Measurements from ENCODE around the gene AMFR. TPM values are rescaled to one million over a fixed set of nuclear protein-coding genes. Genes with fewer than 3 reads are reported as not detected.

The AMFR gene
- total RNA-seq, 4 donors from 2014 or later = 81.5 to 190 (median 112) TPM

DNA sequence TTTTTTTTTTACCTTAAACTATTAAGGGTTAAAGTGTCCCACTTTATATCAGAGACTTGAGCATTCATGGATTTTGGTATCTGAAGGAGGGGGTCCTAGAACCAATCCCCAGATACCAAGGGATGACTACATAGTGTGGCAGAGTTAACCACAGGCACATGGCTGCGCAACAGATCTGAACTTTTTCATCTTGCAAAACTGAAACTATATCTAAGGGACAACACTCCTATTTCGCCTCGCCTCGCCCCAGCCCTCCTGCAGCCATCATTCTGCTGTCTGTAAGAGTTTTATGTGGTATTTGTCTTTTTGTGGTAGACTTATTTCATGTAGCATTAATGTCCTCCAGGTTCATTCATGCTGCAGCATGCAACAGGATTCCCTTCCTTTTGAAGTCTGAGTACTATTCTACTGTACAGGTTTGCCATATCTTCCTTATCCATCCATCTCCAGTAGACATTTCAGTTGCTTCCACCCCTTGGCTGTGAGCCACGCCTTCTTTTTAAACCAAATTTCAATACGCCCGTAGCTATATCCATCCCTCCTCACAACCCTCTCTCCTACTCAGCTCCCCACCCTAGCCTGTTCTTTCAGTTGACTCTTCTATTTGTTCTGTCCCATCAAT lies 53.2 kb downstream of the AMFR start:
- no peak overlapping the region for H3K27ac ChIP-seq
- intact Hi-C loops (cut with DNase I; ENCODE audit: low total_unique reads) = no loop called here
- no peak overlapping the region for H3K4me3 ChIP-seq

DNA sequence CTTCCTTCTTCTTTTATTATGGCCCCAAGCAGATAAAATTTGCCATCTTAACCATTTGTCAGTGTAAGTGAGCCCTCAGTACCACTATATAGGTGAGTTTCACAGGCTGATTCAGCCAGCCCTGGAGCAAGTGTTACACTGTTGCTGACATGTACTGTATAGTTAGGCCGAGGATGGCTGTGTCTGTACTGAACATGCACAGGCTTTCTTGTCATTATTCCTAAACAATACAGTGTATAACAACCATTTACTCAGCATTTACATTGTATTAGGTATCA lies 53.7 kb downstream of the AMFR start:
- Histone ChIP-seq H3K36me3 (no peaks in the 10 kb centered on the region), H3K4me1 (peaks cover 0 to 7% of the 10 kb centered on the region in 2 donors), H3K9me3 (no peaks in the 10 kb centered on the region), H3K4me3 (no peak overlapping the region), H3K27ac (peak overlapping the region in 1 of 2 donors; percentile 23), H3K27me3 (no peaks in the 10 kb centered on the region)
- intact Hi-C loops (cut with DNase I; ENCODE audit: low total_unique reads) = no loop called here
- no peak for DNase-seq
- TF ChIP-seq, protein P1, sequence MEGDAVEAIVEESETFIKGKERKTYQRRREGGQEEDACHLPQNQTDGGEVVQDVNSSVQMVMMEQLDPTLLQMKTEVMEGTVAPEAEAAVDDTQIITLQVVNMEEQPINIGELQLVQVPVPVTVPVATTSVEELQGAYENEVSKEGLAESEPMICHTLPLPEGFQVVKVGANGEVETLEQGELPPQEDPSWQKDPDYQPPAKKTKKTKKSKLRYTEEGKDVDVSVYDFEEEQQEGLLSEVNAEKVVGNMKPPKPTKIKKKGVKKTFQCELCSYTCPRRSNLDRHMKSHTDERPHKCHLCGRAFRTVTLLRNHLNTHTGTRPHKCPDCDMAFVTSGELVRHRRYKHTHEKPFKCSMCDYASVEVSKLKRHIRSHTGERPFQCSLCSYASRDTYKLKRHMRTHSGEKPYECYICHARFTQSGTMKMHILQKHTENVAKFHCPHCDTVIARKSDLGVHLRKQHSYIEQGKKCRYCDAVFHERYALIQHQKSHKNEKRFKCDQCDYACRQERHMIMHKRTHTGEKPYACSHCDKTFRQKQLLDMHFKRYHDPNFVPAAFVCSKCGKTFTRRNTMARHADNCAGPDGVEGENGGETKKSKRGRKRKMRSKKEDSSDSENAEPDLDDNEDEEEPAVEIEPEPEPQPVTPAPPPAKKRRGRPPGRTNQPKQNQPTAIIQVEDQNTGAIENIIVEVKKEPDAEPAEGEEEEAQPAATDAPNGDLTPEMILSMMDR (IDR thresholded peaks at IDR 0.05) = no peak
- TF ChIP-seq POLR2A (IDR thresholded peaks at IDR 0.05) = no peak

More for the DNA sequence above, 53.2 kb downstream of the AMFR start:
- DNase-seq = no peak
- no peaks in the 10 kb centered on the region for H3K27me3 ChIP-seq
- H3K36me3 ChIP-seq = no peaks in the 10 kb centered on the region
- H3K9me3 ChIP-seq = no peaks in the 10 kb centered on the region
- H3K4me1 ChIP-seq = peaks cover 0 to 7% of the 10 kb centered on the region in 2 donors
- TF ChIP-seq, protein P1 (IDR thresholded peaks at IDR 0.05) = no peak
- no peak for TF ChIP-seq POLR2A (IDR thresholded peaks at IDR 0.05)

DNA sequence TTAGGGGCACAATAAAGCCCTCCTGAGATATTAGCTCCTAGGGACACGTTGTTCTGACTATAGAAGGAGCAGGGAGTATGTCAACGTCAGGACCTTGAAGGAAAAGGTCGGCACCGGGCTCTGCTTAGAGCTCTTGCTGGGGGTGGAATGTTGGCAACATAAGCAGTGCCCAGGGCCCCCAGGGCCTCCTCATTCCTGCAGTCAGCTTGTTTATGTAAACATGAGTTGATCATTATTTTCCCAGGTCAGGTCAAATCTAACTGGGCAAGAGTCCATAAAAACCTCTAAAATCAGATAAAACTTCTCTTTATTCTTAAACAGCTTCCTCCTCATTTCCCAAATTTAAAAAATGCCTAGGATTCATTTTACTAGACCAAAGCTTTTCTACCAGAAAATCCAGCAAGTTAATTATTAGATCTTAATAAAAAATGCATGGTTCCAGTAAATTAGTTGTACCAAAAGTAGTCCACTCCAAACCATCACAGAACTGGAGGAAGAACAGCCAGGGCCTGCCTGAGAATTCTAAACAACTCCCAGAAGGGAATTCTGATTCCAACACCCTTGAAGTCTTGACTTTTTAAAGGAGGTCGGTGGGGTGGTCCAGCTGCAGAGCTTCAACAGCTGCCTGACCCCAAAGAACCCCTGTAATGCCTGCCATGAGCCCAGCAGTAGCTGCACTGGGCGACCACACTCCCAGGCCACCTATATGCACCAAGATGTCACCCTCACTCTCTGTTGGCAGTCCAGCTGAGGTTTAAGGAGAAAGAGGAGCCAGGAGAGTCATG lies 54.3 kb downstream of the AMFR start:
- Histone ChIP-seq H3K36me3 (no peaks in the 10 kb centered on the region), H3K9me3 (no peaks in the 10 kb centered on the region), H3K27ac (peak overlapping the region in 1 of 2 donors; percentile 23), H3K4me3 (no peak overlapping the region), H3K27me3 (no peaks in the 10 kb centered on the region), H3K4me1 (peaks cover 0 to 7% of the 10 kb centered on the region in 2 donors)
- intact Hi-C loops (cut with DNase I; ENCODE audit: low total_unique reads) = no loop called here
- DNase-seq = no peak
- TF ChIP-seq, protein P1 (IDR thresholded peaks at IDR 0.05) = no peak
- no peak for TF ChIP-seq POLR2A (IDR thresholded peaks at IDR 0.05)

DNA sequence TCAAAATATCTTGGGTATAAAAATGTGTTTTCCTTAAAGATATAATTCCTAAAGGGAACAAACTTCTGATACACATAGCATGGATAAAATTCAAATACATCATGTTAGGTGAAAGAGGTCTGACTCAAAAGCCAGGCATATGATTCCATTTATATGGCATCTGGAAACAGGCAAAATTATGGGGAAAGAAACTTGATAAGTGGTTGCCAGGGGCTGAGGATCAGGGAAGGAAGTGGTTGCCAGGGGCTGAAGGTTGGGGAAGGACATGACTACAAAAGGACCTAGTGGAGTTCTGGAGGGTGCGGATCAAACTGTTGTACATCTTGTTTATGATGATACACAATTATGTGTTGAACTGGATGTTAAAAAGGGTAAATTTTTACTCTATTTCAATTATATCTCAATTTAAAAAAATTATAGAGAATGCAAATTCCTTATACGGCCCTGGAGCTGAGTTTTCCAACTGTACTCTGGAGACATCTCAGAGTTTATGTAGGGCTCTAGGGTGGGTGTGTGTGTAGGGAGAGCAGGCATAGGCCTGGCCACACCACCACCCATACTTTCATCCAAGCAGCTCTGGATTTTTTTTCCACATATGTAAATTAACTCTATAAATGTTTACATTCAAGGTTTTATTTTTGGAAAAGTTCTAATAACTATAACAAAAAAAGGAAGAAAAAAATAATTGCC lies 55.0 kb downstream of the AMFR start:
- H3K9me3 ChIP-seq = no peaks in the 10 kb centered on the region
- DNase-seq = no peak
- H3K36me3 ChIP-seq = no peaks in the 10 kb centered on the region
- no peaks in the 10 kb centered on the region for H3K27me3 ChIP-seq
- peak overlapping the region in 1 of 2 donors; percentile 23 for H3K27ac ChIP-seq
- H3K4me3 ChIP-seq = no peak overlapping the region
- intact Hi-C loops (cut with DNase I; ENCODE audit: low total_unique reads) = no loop called here
- no peak for TF ChIP-seq POLR2A (IDR thresholded peaks at IDR 0.05)
- TF ChIP-seq, protein P1 (IDR thresholded peaks at IDR 0.05) = no peak
- peaks cover 0 to 7% of the 10 kb centered on the region in 2 donors for H3K4me1 ChIP-seq

DNA sequence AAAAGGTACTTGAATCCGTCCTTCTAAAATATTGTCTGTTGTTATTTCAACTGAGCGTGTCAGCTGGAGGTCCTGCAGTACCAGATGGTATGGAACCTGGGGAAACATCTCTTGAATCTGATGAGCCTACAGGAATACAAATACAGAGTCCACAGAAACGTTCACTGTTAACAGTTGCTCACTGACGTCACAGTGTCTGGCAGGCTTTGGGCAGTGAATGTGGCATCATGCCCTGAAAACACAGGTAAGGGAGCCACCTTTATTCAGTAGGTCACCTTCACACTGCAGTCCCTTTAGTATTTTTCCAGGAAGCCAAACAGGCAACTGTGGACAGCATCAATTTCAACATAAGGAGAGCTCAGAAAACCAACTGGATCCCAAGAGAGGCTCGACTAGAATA lies 56.1 kb downstream of the AMFR start:
- Histone ChIP-seq H3K27ac (no peak overlapping the region), H3K36me3 (no peaks in the 10 kb centered on the region), H3K9me3 (no peaks in the 10 kb centered on the region), H3K4me3 (no peak overlapping the region), H3K27me3 (no peaks in the 10 kb centered on the region), H3K4me1 (peaks cover 0 to 7% of the 10 kb centered on the region in 2 donors)
- no peak for DNase-seq
- TF ChIP-seq POLR2A (IDR thresholded peaks at IDR 0.05) = no peak
- TF ChIP-seq, protein P1 (IDR thresholded peaks at IDR 0.05) = no peak
- intact Hi-C loops (cut with DNase I; ENCODE audit: low total_unique reads) = no loop called here

Data from uterus (tissue), 4 donors.